WERI-Rb-1 (cell line): ENCODE measurements around the gene AP2M1.

ENCODE experiments used
- DNase-seq: peaks from one replicate; pipeline ENCODE4 v3.0.0-alpha.2; 2020
- H3K27ac ChIP-seq: fragments of 250-450 bp; sonication (Bioruptor Pico); 2 replicates; pipeline ENCODE4 v1.5.1; 2020; ENCODE audit warnings: mild to moderate bottlenecking, moderate library complexity
- H3K27me3 ChIP-seq: fragments of 250-450 bp; sonication (Bioruptor Pico); 2 replicates; pipeline ENCODE4 v1.5.1; 2021; ENCODE audit warnings: mild to moderate bottlenecking, low read depth, moderate library complexity; ENCODE audit not compliant: insufficient read depth, severe bottlenecking
- H3K36me3 ChIP-seq: fragments of 250-450 bp; sonication (Bioruptor Pico); 2 replicates; pipeline ENCODE4 v1.5.1; 2020; ENCODE audit warnings: mild to moderate bottlenecking, moderate library complexity
- H3K4me3 ChIP-seq: 2 replicates; pipeline ENCODE4 v1.5.1; 2011; ENCODE audit warnings: low read depth, mild to moderate bottlenecking, control low read depth, low read length
- H3K9me3 ChIP-seq: fragments of 250-450 bp; sonication (Bioruptor Pico); 2 replicates; pipeline ENCODE4 v1.5.1; 2021; ENCODE audit warnings: mild to moderate bottlenecking, moderate library complexity; ENCODE audit not compliant: severe bottlenecking
- TF ChIP-seq, protein P1 (sequence below): IDR thresholded peaks from 2 replicates; pipeline ENCODE4 v1.5.1; 2011; ENCODE audit warnings: low read depth, mild to moderate bottlenecking, control low read depth, inconsistent platforms, low read length

AP2M1 gene

DNA sequence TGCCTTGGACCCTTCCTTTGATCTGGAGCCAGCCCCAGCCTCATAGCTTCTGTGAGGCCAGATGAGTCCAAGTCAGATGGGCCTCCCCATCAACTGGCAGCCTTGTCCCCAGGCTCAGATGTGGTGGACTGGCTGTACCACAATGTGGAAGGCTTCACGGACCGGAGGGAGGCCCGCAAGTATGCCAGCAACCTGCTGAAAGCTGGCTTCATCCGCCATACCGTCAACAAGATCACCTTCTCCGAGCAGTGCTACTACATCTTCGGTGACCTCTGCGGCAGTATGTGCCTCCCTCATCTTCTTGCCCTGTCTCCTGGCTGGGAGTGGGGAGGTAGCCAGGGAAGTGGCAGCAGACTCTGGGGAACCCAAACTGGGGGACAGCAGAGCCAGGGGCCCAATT lies 6.9 kb upstream of the AP2M1 start:
- H3K9me3 ChIP-seq, result no peaks in the 10 kb centered on the region
- H3K4me3 ChIP-seq, result no peak overlapping the region
- TF ChIP-seq, protein P1, sequence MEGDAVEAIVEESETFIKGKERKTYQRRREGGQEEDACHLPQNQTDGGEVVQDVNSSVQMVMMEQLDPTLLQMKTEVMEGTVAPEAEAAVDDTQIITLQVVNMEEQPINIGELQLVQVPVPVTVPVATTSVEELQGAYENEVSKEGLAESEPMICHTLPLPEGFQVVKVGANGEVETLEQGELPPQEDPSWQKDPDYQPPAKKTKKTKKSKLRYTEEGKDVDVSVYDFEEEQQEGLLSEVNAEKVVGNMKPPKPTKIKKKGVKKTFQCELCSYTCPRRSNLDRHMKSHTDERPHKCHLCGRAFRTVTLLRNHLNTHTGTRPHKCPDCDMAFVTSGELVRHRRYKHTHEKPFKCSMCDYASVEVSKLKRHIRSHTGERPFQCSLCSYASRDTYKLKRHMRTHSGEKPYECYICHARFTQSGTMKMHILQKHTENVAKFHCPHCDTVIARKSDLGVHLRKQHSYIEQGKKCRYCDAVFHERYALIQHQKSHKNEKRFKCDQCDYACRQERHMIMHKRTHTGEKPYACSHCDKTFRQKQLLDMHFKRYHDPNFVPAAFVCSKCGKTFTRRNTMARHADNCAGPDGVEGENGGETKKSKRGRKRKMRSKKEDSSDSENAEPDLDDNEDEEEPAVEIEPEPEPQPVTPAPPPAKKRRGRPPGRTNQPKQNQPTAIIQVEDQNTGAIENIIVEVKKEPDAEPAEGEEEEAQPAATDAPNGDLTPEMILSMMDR, result no peak
- H3K36me3 ChIP-seq, result peaks cover 91% of the 10 kb centered on the region
- DNase-seq, result no peak
- no peaks in the 10 kb centered on the region for H3K27me3 ChIP-seq
- H3K27ac ChIP-seq, result no peak overlapping the region

DNA sequence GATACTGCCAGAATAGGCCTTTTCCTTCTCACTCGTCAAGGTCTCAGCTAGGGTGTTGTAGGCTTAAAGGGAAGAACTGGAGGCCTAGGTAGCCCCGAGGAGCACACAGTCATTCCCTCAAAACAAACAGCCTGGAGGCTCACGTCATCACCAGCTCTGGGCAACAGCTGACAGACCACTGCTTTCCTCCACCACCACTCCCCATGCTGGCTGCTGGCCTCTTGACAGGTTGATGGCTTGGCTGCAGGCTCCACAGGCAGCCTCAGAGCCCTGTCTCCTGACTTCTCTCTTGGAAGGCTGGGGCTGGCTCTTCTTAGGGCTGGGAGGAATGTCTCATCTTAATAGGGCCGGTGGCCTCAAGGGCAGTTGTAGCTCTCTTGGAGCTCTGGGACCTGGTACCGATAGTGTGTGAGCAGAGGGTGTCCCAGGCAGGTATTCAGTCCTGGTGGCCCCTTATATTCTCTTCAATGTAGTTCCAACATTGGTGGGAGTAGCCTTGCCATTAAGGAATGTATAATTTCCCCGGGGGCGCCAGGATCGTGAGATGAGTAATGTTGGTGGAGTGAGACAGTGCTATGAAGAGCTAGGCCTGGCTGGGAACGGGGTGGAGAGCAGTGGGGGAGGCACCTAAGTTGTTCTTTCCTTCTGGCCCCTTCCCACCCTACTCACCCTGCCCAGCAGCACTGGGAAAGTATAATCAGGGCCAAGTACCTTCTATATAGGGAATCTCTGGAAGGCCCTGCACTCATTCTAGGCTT lies 6.1 kb upstream of the AP2M1 start:
- Histone ChIP-seq H3K36me3 (peaks cover 92% of the 10 kb centered on the region), H3K27me3 (no peaks in the 10 kb centered on the region), H3K4me3 (no peak overlapping the region), H3K9me3 (no peaks in the 10 kb centered on the region), H3K27ac (no peak overlapping the region)
- TF ChIP-seq, protein P1, result no peak
- DNase-seq, result no peak

DNA sequence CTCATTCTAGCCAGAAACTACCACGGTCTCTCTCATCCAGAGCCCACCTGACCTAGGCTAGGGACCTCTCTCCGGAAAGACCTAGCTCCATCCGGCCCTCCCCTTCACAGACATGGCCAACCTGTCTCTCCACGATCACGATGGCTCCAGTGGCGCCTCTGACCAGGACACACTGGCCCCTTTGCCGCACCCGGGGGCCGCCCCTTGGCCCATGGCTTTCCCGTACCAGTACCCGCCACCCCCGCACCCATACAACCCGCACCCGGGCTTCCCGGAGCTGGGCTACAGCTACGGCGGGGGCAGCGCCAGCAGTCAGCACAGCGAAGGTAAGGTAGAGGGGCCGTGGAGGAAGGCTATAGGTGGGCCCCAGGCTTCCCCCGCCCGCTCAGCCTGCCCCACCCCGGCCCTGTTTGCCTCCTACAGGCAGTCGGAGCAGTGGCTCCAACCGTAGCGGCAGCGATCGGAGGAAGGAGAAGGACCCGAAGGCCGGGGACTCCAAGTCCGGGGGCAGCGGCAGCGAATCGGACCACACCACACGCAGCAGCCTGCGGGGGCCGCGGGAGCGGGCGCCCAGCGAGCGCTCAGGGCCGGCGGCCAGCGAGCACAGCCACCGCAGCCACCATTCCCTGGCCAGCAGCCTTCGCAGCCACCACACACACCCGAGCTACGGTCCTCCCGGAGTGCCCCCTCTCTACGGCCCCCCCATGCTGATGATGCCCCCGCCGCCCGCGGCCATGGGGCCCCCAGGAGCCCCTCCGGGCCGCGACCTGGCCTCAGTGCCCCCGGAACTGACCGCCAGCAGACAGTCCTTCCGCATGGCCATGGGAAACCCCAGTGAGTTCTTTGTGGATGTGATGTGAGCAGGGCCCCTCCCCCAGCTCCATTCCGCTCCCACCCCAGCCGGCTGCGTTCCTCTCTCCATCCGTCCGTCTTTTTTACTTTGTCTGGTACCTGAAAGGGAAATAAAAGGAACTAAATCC lies 4.5 kb upstream of the AP2M1 start:
- H3K36me3 ChIP-seq, result peaks cover 78% of the 10 kb centered on the region
- TF ChIP-seq, protein P1, result no peak

DNA sequence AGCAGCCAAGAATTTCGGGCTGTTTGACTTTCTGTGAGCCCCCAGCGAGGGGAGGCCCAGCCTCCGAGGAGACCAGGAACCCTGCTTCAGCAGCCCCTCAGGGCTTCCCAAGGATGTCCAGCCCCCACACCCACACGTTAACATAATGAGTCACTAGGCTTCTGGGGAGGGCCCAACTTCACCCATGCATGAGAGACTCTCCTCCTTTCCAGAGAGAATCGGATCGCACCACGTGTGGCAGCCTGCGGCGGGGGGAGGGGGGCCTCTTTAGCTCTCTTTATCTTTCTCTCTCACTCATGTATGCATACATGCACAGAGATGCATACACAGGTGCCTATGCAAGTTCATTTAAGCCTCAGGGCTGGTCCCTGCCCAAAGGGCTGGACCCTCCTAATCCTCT lies 3.1 kb upstream of the AP2M1 start:
- DNase-seq, result no peak
- no peak overlapping the region for H3K4me3 ChIP-seq
- TF ChIP-seq, protein P1, result no peak
- no peaks in the 10 kb centered on the region for H3K9me3 ChIP-seq
- H3K36me3 ChIP-seq, result peaks cover 64% of the 10 kb centered on the region
- H3K27ac ChIP-seq, result no peak overlapping the region
- H3K27me3 ChIP-seq, result no peaks in the 10 kb centered on the region

More for the DNA sequence above, 4.5 kb upstream of the AP2M1 start:
- Histone ChIP-seq H3K9me3 (no peaks in the 10 kb centered on the region), H3K27me3 (no peaks in the 10 kb centered on the region), H3K4me3 (no peak overlapping the region), H3K27ac (no peak overlapping the region)
- no peak for DNase-seq

DNA sequence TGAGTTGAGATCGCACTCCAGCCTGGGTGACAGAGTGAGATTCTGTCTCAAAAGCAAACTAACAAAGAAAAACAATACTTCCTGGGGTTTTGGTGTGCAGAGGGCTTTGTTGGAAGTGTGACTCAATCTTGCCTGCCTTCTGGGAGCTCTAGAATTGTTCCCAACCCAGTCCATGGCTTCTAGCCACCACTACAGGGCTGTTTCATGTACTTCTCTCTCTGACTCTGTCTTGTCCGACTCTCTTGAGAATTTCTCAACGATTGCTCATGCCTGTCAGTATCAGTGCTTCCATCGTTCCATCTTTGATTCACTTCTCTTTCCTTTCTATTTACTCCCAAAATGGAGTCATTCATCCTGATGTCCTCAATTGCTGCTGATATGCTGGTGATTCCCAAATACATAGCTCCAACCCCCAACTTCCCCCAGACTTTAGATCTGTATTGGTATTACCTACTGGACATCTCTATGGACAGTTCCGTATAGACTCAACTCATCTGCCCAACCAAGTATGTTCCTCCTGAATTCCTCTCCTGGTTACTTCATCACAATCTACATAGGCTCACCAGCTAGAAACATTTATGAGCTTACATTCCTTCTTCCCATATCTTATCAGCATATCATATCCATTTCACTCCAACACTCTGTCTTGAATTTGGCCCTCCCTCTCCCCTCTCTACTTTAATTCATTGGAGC lies 1.8 kb upstream of the AP2M1 start:
- Histone ChIP-seq H3K36me3 (peaks cover 63% of the 10 kb centered on the region), H3K4me3 (no peak overlapping the region), H3K9me3 (no peaks in the 10 kb centered on the region), H3K27ac (no peak overlapping the region), H3K27me3 (no peaks in the 10 kb centered on the region)
- DNase-seq, result no peak
- TF ChIP-seq, protein P1, result no peak
